ENCODE results near the gene YPEL3. TPM values are rescaled to one million over a fixed set of nuclear protein-coding genes. Genes with fewer than 3 reads are reported as not detected.

The YPEL3 gene
- total and polyA plus RNA-seq, 2 of the 8 experiments (the other 6 are each of a cell fraction or from before 2014, with no cell fraction given): 40.3 to 53.3 TPM

DNA sequence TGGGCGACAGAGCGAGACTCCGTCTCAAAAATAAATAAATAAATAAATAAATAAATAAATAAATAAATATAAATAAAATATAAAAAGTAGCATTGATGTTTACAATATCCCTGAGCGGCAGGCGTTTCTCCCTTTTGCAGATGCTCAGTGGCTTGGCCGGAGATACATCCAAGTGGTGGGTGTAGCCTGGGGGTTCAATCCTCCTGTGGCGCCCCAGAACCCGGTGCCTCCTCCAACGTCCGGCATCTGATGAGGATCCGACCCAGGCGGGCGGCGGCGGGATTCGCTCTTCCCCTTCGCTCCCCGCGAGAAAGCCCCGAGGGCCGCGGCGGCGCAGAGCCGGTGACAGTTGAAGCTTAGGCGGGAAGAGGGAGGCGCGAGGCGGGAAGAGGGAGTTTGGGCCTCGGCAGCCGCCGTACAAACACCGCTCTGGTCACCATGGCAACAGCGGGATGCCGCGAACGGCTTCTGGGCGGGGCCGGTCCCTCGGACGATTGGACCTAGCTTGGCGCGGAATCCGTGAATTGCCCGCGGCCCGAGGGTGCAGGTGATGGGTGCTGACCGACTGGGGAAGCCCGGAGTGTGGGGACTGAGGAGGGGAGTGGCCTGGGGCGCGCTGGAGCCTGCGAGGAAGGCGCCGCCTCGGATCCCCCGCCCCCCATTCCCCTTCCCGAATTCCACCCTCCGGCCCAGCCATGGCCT, 43.2 kb downstream of the YPEL3 start (continued):
- TF ChIP-seq, protein P1, sequence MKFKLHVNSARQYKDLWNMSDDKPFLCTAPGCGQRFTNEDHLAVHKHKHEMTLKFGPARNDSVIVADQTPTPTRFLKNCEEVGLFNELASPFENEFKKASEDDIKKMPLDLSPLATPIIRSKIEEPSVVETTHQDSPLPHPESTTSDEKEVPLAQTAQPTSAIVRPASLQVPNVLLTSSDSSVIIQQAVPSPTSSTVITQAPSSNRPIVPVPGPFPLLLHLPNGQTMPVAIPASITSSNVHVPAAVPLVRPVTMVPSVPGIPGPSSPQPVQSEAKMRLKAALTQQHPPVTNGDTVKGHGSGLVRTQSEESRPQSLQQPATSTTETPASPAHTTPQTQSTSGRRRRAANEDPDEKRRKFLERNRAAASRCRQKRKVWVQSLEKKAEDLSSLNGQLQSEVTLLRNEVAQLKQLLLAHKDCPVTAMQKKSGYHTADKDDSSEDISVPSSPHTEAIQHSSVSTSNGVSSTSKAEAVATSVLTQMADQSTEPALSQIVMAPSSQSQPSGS (IDR thresholded peaks at IDR 0.05; ENCODE audit: low read length): no peak
- TF ChIP-seq CHD1 (IDR thresholded peaks at IDR 0.05; ENCODE audit: low read depth, low read length) (no peak), EP300 (IDR thresholded peaks at IDR 0.05; ENCODE audit: borderline replicate concordance in 1 of 2, low read depth in 2 of 2, low read length in 2 of 2) (peak in 1 of 2 experiments; percentile 51; a peak in 1 of 3 replicates), SIN3A (conservative IDR thresholded peaks at IDR 0.05 in 1 of 2, IDR thresholded peaks at IDR 0.05 in 1 of 2; ENCODE audit: low read depth in 1 of 2, low read length in 2 of 2) (peak; percentile 93 to 98), CHD2 (IDR thresholded peaks at IDR 0.05; ENCODE audit: low read length) (peak; percentile 81), EZH2 (IDR thresholded peaks at IDR 0.05; ENCODE audit: low read depth, low read length, severe bottlenecking) (no peak), HDAC2 (IDR thresholded peaks at IDR 0.05; ENCODE audit: borderline replicate concordance in 1 of 2, low read depth in 2 of 2, low read length in 2 of 2) (no peak), RNF2 (IDR thresholded peaks at IDR 0.05; ENCODE audit: borderline replicate concordance, low read depth, low read length, missing control alignments, poor library complexity, severe bottlenecking) (no peak), BRCA1 (IDR thresholded peaks at IDR 0.05; ENCODE audit: low read depth, low read length) (peak; percentile 48; the same call in 1 of the 2 replicates), SRF (IDR thresholded peaks at IDR 0.05; ENCODE audit: low read depth, low read length) (peak; percentile 31; the same call in 1 of the 2 replicates), CTBP2 (IDR thresholded peaks at IDR 0.05; ENCODE audit: borderline replicate concordance, insufficient read depth, insufficient read length, low read length) (no peak)
